GM18909 (cell line): ENCODE results near the gene OR10G8.
"Not testable (repeated sequence)": the region's sequence is repeated elsewhere in the genome, so short reads cannot be mapped to it uniquely, and the experiment has no call there.

Experiments used
- ATAC-seq: cut with Tn5 transposase; IDR thresholded peaks from one replicate; pipeline ENCODE4 v1.9.1; 2021; ENCODE audit warnings: mild to moderate bottlenecking; ENCODE audit not compliant: unreplicated experiment, poor library complexity

OR10G8 gene

GRCh38 chr11:124026498-124026897 lies at the start of gene OR10G8:
Gene OR10G8 (plus strand): TSS chr11:124026798. CDS start chr11:124029623, 2,825 bp downstream.
- ATAC-seq, result no peak

GRCh38 chr11:123977731-123978347 lies 48.8 kb upstream of the OR10G8 start, which contains the start of gene OR10S1:
Gene OR10S1 (minus strand): TSS chr11:123977781. CDS start chr11:123977664, 117 bp downstream.
- no peak for ATAC-seq

- ATAC-seq, result no peak
Observed at GRCh38 chr11:123979311-123979710, 47.3 kb upstream of the OR10G8 start.

GRCh38 chr11:123995119-123995518 lies 31.5 kb upstream of the OR10G8 start, which contains the start of gene OR10G6:
Gene OR10G6 (minus strand): TSS chr11:123995161. CDS start chr11:123995161, 0 bp downstream.
- no peak for ATAC-seq

GRCh38 chr11:124012697-124013096 lies 13.9 kb upstream of the OR10G8 start, which contains the start of gene OR10G4:
Gene OR10G4 (plus strand): TSS chr11:124012997. CDS start chr11:124015575, 2,578 bp downstream.
- ATAC-seq, result no peak

- ATAC-seq, result not testable (repeated sequence)
Observed at GRCh38 chr11:124015837-124016236, 10.8 kb upstream of the OR10G8 start.

GRCh38 chr11:124036666-124037065 lies 10.1 kb downstream of the OR10G8 start:
- ATAC-seq, result no peak

GRCh38 chr11:124039557-124039956 lies 13.0 kb downstream of the OR10G8 start:
- no peak for ATAC-seq

GRCh38 chr11:124041254-124041653 lies 14.7 kb downstream of the OR10G8 start, which contains the start of gene OR10G7:
Gene OR10G7 (minus strand): TSS chr11:124041325. CDS start chr11:124039001, 2,324 bp downstream.
- no peak for ATAC-seq

GRCh38 chr11:124043420-124043819 lies 16.8 kb downstream of the OR10G8 start:
- ATAC-seq, result no peak

GRCh38 chr11:124050748-124051147 lies 24.1 kb downstream of the OR10G8 start:
- no peak for ATAC-seq

- ATAC-seq, result no peak
Observed at GRCh38 chr11:124052966-124053365, 26.4 kb downstream of the OR10G8 start.

GRCh38 chr11:124068601-124069110 lies 42.1 kb downstream of the OR10G8 start:
- no peak for ATAC-seq

GRCh38 chr11:124069429-124070401 lies 43.1 kb downstream of the OR10G8 start:
- ATAC-seq, result peak; percentile 86

GRCh38 chr11:124070915-124071622 lies 44.5 kb downstream of the OR10G8 start:
- ATAC-seq, result peak; percentile 88

GRCh38 chr11:124071623-124071948 lies 45.0 kb downstream of the OR10G8 start:
- ATAC-seq, result no peak

- no peak for ATAC-seq
Observed at GRCh38 chr11:124072147-124072546, 45.5 kb downstream of the OR10G8 start.

- no peak for ATAC-seq
Observed at GRCh38 chr11:124074554-124074953, 48.0 kb downstream of the OR10G8 start.

- no peak for ATAC-seq
Observed at GRCh38 chr11:124075492-124075840, 48.9 kb downstream of the OR10G8 start.
